Right cardiac atrium (tissue), 5 donors: ENCODE measurements around the gene CELF2. TPM values are rescaled to one million over a fixed set of nuclear protein-coding genes. Genes with fewer than 3 reads are reported as not detected.

Experiments
- ATAC-seq, 2 donors: fragments of 200-7000 bp; cut with Tn5 transposase; one replicate each; pipeline versions ENCODE4 v1.8.0 to v1.9.1; 2020; ENCODE audit warnings: moderate library complexity in 2 of 2, mild to moderate bottlenecking in 1 of 2
- DNase-seq, 3 donors: peaks; one replicate each; pipeline ENCODE4 v3.0.0-alpha.2; 2020
- H3K27ac ChIP-seq: one replicate; pipeline ENCODE4 v1.5.1; 2013; ENCODE audit warnings: mild to moderate bottlenecking, low read length, control low read depth, moderate library complexity
- H3K27me3 ChIP-seq: one replicate; pipeline ENCODE4 v1.6.1; 2013; ENCODE audit not compliant: control insufficient read depth, insufficient read depth
- H3K4me1 ChIP-seq: one replicate; pipeline ENCODE4 v1.6.1; 2013; ENCODE audit warnings: low read length; ENCODE audit not compliant: control insufficient read depth, insufficient read depth
- H3K4me3 ChIP-seq: one replicate; pipeline ENCODE4 v1.5.1; 2013; ENCODE audit warnings: low read length, control low read depth
- H3K9me3 ChIP-seq: one replicate; pipeline ENCODE4 v1.6.1; 2013; ENCODE audit warnings: low read length; ENCODE audit not compliant: control insufficient read depth
- WGBS: extraction: QIAGEN DNeasy Blood & Tissue Kit; methylation state at CpG from one replicate; pipeline ENCODE4 v1.1.7; 2013; 5-methylcytosine and 5-hydroxymethylcytosine counted together
- intact Hi-C, 4 donors: fragments of 100-400 bp; cut with DNase I; formaldehyde crosslinking; loops; one replicate each; pipeline versions ENCODE4 v1.11.0 to v1.14.0; 2022 to 2023
- polyA plus RNA-seq: library from polyadenylated mRNA; stranded (reverse); fragments of 200-250 nt; gene quantifications from one replicate; pipeline ENCODE4 v1.2.3, GENCODE V29; 2013
- total RNA-seq, 4 donors: library from RNA; stranded (reverse); fragmentation: NEBNext Ultra II Directional; extraction: Animal tissue kit (Norgen Biotek cat#: 25700); gene quantifications; one replicate each; pipeline ENCODE4 v1.2.1, GENCODE V29; 2021
- donor health status: healthy with polysubstance abuse.
- donor health status: DM: no; HTN: yes; CAD: no.
- donor health status: DM: no; HTN: no; CAD: no.
- donor health status: DM: no; HTN: yes; CAD: no; lungs with severe emphysema.
- donor health status: DM: yes; HTN: yes; CAD: no.

Gene CELF2
- total and polyA plus RNA-seq, 5 donors: 19.4 to 87.0 (median 76.8) TPM

GRCh38 chr10:11331726-11332125, 314.1 kb downstream of the CELF2 start:
- no peaks in the 10 kb centered on the region for H3K9me3 ChIP-seq

DNA sequence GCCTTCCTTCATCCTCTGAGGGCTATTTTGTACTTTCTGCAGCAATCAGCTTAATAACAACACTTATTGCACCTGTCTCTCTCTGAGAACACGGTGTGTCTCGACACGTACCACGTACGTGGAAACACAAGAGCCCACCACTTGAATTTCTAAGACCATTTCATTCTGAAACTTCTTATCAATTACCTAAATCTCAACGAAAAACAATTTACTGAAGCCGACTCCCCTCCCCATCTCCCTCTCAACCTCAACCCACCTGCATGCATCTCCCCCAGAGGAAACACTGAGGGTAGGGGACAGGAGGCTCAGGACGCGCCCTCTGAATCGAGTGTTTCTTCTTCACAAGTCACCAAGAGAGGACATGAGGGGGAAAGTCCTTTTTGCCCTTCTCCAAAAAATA, 315.2 kb downstream of the CELF2 start:
- no peak for DNase-seq
- H3K27ac ChIP-seq: no peak overlapping the region
- H3K9me3 ChIP-seq: no peaks in the 10 kb centered on the region
- H3K4me3 ChIP-seq: no peak overlapping the region
- intact Hi-C loops: no loop called here
- H3K4me1 ChIP-seq: peaks cover 9% of the 10 kb centered on the region
- WGBS: 88% methylated on average over 10 of the region's 10 CpGs
- no peaks in the 10 kb centered on the region for H3K27me3 ChIP-seq
- no peak for ATAC-seq

More at GRCh38 chr10:11331726-11332125, 314.1 kb downstream of the CELF2 start:
- intact Hi-C loops: no loop called here
- H3K27ac ChIP-seq: no peak overlapping the region
- no peak overlapping the region for H3K4me3 ChIP-seq
- 59% methylated on average over 3 of the region's 3 CpGs for WGBS
- peaks cover 9% of the 10 kb centered on the region for H3K4me1 ChIP-seq
- DNase-seq: no peak
- no peaks in the 10 kb centered on the region for H3K27me3 ChIP-seq
- no peak for ATAC-seq

- no peak for DNase-seq
- intact Hi-C loops: no loop called here
- WGBS: 73% methylated on average over 8 of the region's 8 CpGs
- H3K4me3 ChIP-seq: no peak overlapping the region
- no peak for ATAC-seq
- H3K27me3 ChIP-seq: no peaks in the 10 kb centered on the region
- H3K4me1 ChIP-seq: peaks cover 2% of the 10 kb centered on the region
- no peaks in the 10 kb centered on the region for H3K9me3 ChIP-seq
- H3K27ac ChIP-seq: no peak overlapping the region
Measured at GRCh38 chr10:11334436-11334835, 316.8 kb downstream of the CELF2 start.

- Histone ChIP-seq H3K4me1 (peaks cover 2% of the 10 kb centered on the region), H3K27me3 (no peaks in the 10 kb centered on the region), H3K4me3 (no peak overlapping the region), H3K27ac (no peak overlapping the region), H3K9me3 (no peaks in the 10 kb centered on the region)
- DNase-seq (no peak), ATAC-seq (no peak)
- intact Hi-C loops: no loop called here
- WGBS: 53% methylated on average over 12 of the region's 12 CpGs
Measured at GRCh38 chr10:11335167-11335652, 317.5 kb downstream of the CELF2 start.

GRCh38 chr10:11335881-11336430, 318.3 kb downstream of the CELF2 start:
- intact Hi-C loops: no loop called here
- DNase-seq (no peak), ATAC-seq (no peak)
- H3K4me1 ChIP-seq: peaks cover 2% of the 10 kb centered on the region
- no peaks in the 10 kb centered on the region for H3K27me3 ChIP-seq
- H3K27ac ChIP-seq: no peak overlapping the region
- 83% methylated on average over 12 of the region's 12 CpGs for WGBS
- no peaks in the 10 kb centered on the region for H3K9me3 ChIP-seq
- no peak overlapping the region for H3K4me3 ChIP-seq

- ATAC-seq: no peak
- no peak overlapping the region for H3K4me3 ChIP-seq
- DNase-seq: no peak
- H3K4me1 ChIP-seq: peaks cover 2% of the 10 kb centered on the region
- intact Hi-C loops: no loop called here
- WGBS: 75% methylated on average over 8 of the region's 8 CpGs
- no peaks in the 10 kb centered on the region for H3K9me3 ChIP-seq
- H3K27ac ChIP-seq: no peak overlapping the region
- no peaks in the 10 kb centered on the region for H3K27me3 ChIP-seq
Measured at GRCh38 chr10:11336722-11337162, 319.1 kb downstream of the CELF2 start.

GRCh38 chr10:11337516-11337915, 319.8 kb downstream of the CELF2 start:
- intact Hi-C loops: no loop called here
- no peak for DNase-seq
- no peaks in the 10 kb centered on the region for H3K9me3 ChIP-seq
- WGBS: 81% methylated on average over 15 of the region's 15 CpGs
- peak; percentile 47 to 48 for ATAC-seq
- no peaks in the 10 kb centered on the region for H3K27me3 ChIP-seq
- H3K4me3 ChIP-seq: no peak overlapping the region
- peaks cover under 1% of the 10 kb centered on the region for H3K4me1 ChIP-seq
- no peak overlapping the region for H3K27ac ChIP-seq

DNA sequence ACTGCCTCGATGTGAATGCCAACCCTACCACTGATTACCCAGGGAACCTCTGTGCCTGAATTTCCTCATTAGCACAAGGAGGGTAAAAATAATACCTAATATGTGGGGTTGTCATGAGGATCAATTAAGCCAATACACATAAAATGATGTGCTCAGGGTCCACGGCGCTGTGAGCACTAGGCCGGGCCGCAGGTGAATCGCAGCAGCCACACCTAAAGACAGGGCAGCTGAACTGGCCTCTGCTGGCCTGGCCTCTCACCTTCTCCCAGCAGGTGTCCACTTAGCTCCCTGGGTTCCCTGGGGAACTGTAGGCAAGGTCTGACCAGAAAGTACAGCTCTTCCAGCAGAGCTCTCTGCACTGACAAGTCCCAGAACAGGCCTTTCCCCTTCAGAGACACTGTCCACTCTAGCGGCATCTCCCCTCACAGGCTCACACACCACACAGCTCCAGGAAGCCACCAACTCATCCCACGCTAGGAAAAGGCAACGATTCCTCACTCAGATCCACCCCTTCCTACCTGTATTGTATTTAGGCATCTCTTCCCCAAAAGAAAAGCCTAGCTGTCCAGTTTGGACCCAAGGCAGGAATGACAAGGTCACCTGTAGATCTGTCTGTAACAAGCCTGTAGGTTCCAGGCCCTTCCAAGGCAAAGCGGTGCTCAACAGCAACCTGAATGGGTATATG, 320.6 kb downstream of the CELF2 start:
- Histone ChIP-seq H3K4me3 (no peak overlapping the region), H3K9me3 (no peaks in the 10 kb centered on the region), H3K27me3 (no peaks in the 10 kb centered on the region), H3K4me1 (no peaks in the 10 kb centered on the region), H3K27ac (no peak overlapping the region)
- peak in 1 of 2 donors; percentile 28 for ATAC-seq
- 83% methylated on average over 10 of the region's 10 CpGs for WGBS
- DNase-seq: no peak
- intact Hi-C loops: no loop called here

DNA sequence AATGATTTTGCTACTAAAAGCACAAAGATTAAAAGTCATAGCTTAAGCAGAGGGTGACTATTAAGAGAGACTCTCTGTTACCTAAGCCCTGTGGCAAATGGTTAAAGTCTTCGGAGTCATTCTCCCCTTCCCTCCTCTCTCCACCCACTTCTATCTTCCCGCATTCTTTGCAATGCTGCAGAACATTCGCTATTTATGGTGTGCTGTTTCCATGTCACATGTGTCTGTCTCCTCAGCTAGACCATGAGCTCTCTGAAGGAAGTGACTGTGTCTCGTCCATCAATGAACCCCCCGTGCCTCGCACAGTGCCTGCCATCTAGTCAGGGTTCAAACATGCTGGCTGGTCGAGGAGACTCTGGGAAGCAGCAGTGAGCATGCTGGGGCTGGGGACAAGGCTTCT, 321.3 kb downstream of the CELF2 start:
- ATAC-seq: peak in 1 of 2 donors; percentile 13

GRCh38 chr10:11339660-11340059, 322.0 kb downstream of the CELF2 start:
- Histone ChIP-seq H3K4me1 (no peaks in the 10 kb centered on the region), H3K4me3 (no peak overlapping the region), H3K27ac (no peak overlapping the region), H3K27me3 (no peaks in the 10 kb centered on the region), H3K9me3 (no peaks in the 10 kb centered on the region)
- WGBS: 95% methylated on average over 18 of the region's 18 CpGs
- ATAC-seq: no peak
- no peak for DNase-seq
- intact Hi-C loops: no loop called here

More for the DNA sequence above, 321.3 kb downstream of the CELF2 start:
- no peaks in the 10 kb centered on the region for H3K4me1 ChIP-seq
- no peaks in the 10 kb centered on the region for H3K9me3 ChIP-seq
- no peak for DNase-seq
- intact Hi-C loops: no loop called here
- no peak overlapping the region for H3K4me3 ChIP-seq
- H3K27me3 ChIP-seq: no peaks in the 10 kb centered on the region
- no peak overlapping the region for H3K27ac ChIP-seq
- WGBS: 36% methylated on average over 7 of the region's 7 CpGs

GRCh38 chr10:11341283-11341960, 323.8 kb downstream of the CELF2 start:
- ATAC-seq (no peak), DNase-seq (no peak)
- Histone ChIP-seq H3K27ac (no peak overlapping the region), H3K4me3 (no peak overlapping the region), H3K27me3 (no peaks in the 10 kb centered on the region), H3K4me1 (no peaks in the 10 kb centered on the region), H3K9me3 (no peaks in the 10 kb centered on the region)
- intact Hi-C loops: no loop called here
- 80% methylated on average over 5 of the region's 5 CpGs for WGBS
